ENCODE measurements around the gene COL4A3.

GRCh38 chr2:227194219-227194618, 29.8 kb downstream of the COL4A3 start:
- no peak for TF ChIP-seq HCFC1 (IDR thresholded peaks at IDR 0.05; ENCODE audit: low read depth, low read length)
- TF ChIP-seq ELK3 (CRISPR knock-in tag; IDR thresholded peaks at IDR 0.05): no peak
- no peak for TF ChIP-seq CTCF (IDR thresholded peaks at IDR 0.05 in 2 of 3, conservative IDR thresholded peaks at IDR 0.05 in 1 of 3; ENCODE audit: insufficient read depth in 2 of 3, low read depth in 1 of 3, low read length in 3 of 3)
- TF ChIP-seq E2F8 (IDR thresholded peaks at IDR 0.05; ENCODE audit: low read depth, partially characterized antibody): no peak
- TF ChIP-seq RFX5 (IDR thresholded peaks at IDR 0.05; ENCODE audit: low read depth, low read length): no peak
- no peak for TF ChIP-seq MAZ (CRISPR knock-in tag; conservative IDR thresholded peaks at IDR 0.05 in 1 of 2, IDR thresholded peaks at IDR 0.05 in 1 of 2)
- TF ChIP-seq TFAP4 (CRISPR knock-in tag; IDR thresholded peaks at IDR 0.05; ENCODE audit: borderline replicate concordance): no peak
- TF ChIP-seq CBX3 (IDR thresholded peaks at IDR 0.05; ENCODE audit: borderline replicate concordance in 1 of 2, low read length in 2 of 2): no peak
- TF ChIP-seq TRIM24 (IDR thresholded peaks at IDR 0.05): no peak

All from K562 (cell line).